HCT116 (cell line): ENCODE measurements around the gene TMEM240.

ENCODE experiments used
- CEBPB ChIP-seq: IDR thresholded peaks from 2 replicates; pipeline ENCODE4 v1.6.1; 2012; ENCODE audit warnings: low read depth
- EGR1 ChIP-seq: IDR thresholded peaks from 2 replicates; pipeline ENCODE4 v1.6.1; 2012; ENCODE audit warnings: low read depth
- EZH2 ChIP-seq: fragments of 200-600 bp; sonication (generic); IDR thresholded peaks from 2 replicates; pipeline ENCODE4 v1.6.1; 2017; ENCODE audit warnings: antibody characterized with exemption, mixed run types
- POLR2A ChIP-seq: IDR thresholded peaks from 2 replicates; pipeline ENCODE4 v1.7.0; 2011; ENCODE audit warnings: borderline replicate concordance; ENCODE audit not compliant: insufficient read depth, insufficient read length; ENCODE audit errors: extremely low read depth
- POLR2AphosphoS5 ChIP-seq: IDR thresholded peaks from 2 replicates; pipeline ENCODE4 v1.6.1; 2011; ENCODE audit warnings: mild to moderate bottlenecking, low read depth, low read length, moderate library complexity
- RAD21 ChIP-seq: IDR thresholded peaks from 2 replicates; pipeline ENCODE4 v1.6.1; 2012; ENCODE audit warnings: low read depth, mild to moderate bottlenecking
- SRF ChIP-seq: IDR thresholded peaks from 2 replicates; pipeline ENCODE4 v1.6.1; 2012; ENCODE audit warnings: low read depth
- ZNF274 ChIP-seq: fragments of 200-500 bp; sonication (Bioruptor generic); IDR thresholded peaks from 2 replicates; pipeline ENCODE4 v1.6.1; 2014; ENCODE audit warnings: mild to moderate bottlenecking, low read depth, low read length, inconsistent platforms
- TF ChIP-seq, protein P1 (sequence below), 3 experiments: fragments of 200-600 bp in 1 of 3; sonication (generic) in 1 of 3; IDR thresholded peaks in 2 of 3; conservative IDR thresholded peaks in 1 of 3; 2 replicates each; pipeline ENCODE4 v1.5.1; 2012 to 2017; ENCODE audit warnings: low read depth in 2 of 3, low read length in 2 of 3, antibody characterized with exemption in 1 of 3, borderline replicate concordance in 1 of 3, control low read depth in 1 of 3, mild to moderate bottlenecking in 1 of 3, mixed read lengths in 1 of 3, mixed run types in 1 of 3, moderate library complexity in 1 of 3; ENCODE audit not compliant: insufficient read depth in 1 of 3
- TF ChIP-seq, protein P2 (sequence below): IDR thresholded peaks from 2 replicates; pipeline ENCODE4 v1.6.1; 2012; ENCODE audit warnings: low read depth
- TF ChIP-seq, protein P3 (sequence below): IDR thresholded peaks from 2 replicates; pipeline ENCODE4 v1.6.1; 2012

DNA sequence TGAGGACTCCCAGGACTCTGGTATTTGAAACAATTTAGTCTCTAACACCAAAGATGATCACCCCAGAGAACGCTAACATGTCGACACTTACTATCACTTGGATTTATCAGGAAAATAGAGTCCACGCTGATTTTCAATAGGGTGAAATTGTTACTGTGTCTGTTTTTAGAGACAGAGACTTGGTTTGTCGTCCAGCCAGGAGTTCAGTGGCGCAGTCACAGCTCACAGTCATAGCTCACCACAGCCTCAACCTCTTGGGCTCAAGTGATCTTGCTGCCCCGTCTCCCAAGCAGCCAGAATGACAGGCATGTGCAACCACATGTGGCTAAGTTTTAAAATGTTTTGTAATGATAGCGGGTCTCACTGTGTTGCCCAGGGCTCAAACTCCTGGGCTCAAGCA is 28.9 kb upstream of the TMEM240 start:
- TF ChIP-seq, protein P1, sequence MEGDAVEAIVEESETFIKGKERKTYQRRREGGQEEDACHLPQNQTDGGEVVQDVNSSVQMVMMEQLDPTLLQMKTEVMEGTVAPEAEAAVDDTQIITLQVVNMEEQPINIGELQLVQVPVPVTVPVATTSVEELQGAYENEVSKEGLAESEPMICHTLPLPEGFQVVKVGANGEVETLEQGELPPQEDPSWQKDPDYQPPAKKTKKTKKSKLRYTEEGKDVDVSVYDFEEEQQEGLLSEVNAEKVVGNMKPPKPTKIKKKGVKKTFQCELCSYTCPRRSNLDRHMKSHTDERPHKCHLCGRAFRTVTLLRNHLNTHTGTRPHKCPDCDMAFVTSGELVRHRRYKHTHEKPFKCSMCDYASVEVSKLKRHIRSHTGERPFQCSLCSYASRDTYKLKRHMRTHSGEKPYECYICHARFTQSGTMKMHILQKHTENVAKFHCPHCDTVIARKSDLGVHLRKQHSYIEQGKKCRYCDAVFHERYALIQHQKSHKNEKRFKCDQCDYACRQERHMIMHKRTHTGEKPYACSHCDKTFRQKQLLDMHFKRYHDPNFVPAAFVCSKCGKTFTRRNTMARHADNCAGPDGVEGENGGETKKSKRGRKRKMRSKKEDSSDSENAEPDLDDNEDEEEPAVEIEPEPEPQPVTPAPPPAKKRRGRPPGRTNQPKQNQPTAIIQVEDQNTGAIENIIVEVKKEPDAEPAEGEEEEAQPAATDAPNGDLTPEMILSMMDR (IDR thresholded peaks at IDR 0.05 in 2 of 3, conservative IDR thresholded peaks at IDR 0.05 in 1 of 3; ENCODE audit: borderline replicate concordance in 1 of 3, insufficient read depth in 1 of 3, low read depth in 2 of 3, low read length in 2 of 3), result no peak
- TF ChIP-seq CEBPB (no peak), SRF (no peak), POLR2AphosphoS5 (no peak), POLR2A (no peak), ZNF274 (no peak), EZH2 (no peak), RAD21 (no peak), EGR1 (no peak)
- TF ChIP-seq, protein P2, sequence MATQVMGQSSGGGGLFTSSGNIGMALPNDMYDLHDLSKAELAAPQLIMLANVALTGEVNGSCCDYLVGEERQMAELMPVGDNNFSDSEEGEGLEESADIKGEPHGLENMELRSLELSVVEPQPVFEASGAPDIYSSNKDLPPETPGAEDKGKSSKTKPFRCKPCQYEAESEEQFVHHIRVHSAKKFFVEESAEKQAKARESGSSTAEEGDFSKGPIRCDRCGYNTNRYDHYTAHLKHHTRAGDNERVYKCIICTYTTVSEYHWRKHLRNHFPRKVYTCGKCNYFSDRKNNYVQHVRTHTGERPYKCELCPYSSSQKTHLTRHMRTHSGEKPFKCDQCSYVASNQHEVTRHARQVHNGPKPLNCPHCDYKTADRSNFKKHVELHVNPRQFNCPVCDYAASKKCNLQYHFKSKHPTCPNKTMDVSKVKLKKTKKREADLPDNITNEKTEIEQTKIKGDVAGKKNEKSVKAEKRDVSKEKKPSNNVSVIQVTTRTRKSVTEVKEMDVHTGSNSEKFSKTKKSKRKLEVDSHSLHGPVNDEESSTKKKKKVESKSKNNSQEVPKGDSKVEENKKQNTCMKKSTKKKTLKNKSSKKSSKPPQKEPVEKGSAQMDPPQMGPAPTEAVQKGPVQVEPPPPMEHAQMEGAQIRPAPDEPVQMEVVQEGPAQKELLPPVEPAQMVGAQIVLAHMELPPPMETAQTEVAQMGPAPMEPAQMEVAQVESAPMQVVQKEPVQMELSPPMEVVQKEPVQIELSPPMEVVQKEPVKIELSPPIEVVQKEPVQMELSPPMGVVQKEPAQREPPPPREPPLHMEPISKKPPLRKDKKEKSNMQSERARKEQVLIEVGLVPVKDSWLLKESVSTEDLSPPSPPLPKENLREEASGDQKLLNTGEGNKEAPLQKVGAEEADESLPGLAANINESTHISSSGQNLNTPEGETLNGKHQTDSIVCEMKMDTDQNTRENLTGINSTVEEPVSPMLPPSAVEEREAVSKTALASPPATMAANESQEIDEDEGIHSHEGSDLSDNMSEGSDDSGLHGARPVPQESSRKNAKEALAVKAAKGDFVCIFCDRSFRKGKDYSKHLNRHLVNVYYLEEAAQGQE, result no peak
- TF ChIP-seq, protein P3, sequence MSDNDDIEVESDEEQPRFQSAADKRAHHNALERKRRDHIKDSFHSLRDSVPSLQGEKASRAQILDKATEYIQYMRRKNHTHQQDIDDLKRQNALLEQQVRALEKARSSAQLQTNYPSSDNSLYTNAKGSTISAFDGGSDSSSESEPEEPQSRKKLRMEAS, result no peak
